GM12873 (cell line): ENCODE data around the gene RGS7.

ENCODE experiments used
- CTCF ChIP-seq: IDR thresholded peaks from 2 replicates; pipeline ENCODE4 v1.5.1; 2012; ENCODE audit warnings: low read depth, mild to moderate bottlenecking, moderate library complexity, low read length, control low read depth; ENCODE audit not compliant: insufficient read depth; ENCODE audit errors: missing control alignments

The RGS7 gene

DNA sequence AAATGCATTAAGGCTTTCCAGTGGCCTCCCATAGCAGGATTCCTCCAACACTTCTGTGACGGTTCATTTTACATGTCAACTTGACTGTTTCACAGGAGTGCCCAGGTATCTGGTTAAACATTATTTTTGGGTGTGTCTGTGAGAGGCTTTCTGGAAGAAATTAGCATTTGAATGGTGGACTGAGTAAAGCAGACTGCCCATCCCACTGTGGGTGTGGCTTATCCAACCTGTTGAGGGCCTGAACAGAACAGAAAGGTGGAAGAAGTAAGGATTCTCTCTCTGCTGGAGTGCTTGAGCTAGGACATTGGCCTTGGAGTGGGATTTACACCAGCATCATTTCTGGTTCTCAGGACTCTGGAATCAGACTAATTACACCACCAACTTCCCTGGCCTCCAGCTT lies 85.6 kb downstream of the RGS7 start:
- TF ChIP-seq CTCF: no peak

- no peak for TF ChIP-seq CTCF
Measured at GRCh38 chr1:241270016-241270415, 87.0 kb downstream of the RGS7 start.

DNA sequence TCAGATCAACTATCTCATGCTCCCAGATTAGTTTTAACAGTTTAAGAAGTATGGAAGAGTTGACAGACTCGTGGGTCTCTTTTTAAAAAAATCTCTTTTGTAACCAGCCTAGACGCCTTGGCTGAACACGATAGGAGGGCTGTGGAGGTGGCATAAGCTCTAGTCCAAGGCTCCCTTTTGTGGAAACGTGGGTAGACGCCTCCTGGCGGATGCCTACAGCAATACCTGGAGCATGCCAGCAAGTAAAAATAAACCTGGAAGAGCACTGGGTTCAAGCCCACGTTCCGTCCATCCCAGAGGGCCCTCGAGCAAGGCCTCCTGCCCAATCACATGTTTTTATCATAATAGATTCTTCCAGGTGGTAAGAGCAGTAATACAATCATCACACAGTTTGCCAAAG lies 87.9 kb downstream of the RGS7 start:
- TF ChIP-seq CTCF: peak; percentile 24

GRCh38 chr1:241266121-241266520 lies 90.9 kb downstream of the RGS7 start:
- no peak for TF ChIP-seq CTCF

DNA sequence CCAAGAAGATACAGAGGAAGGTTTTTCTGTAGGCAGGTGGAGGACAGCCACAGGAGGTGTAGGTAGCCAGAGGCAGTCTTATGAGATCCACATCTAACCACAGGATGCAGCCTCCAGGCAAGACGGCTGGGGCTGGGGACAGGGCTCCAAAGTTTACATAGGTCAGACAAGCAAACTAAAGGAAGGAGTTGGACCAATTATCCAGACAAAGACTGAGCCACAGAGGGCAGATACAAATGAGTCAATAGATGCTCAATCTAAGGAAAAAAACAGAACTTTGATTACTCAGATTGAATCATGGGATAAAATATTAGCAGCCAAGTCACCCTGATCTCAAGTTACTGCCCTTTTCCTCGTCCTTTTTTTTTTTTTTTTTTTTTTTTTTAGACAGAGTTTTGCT lies 91.6 kb downstream of the RGS7 start:
- no peak for TF ChIP-seq CTCF

GRCh38 chr1:241263346-241263745 lies 93.7 kb downstream of the RGS7 start:
- TF ChIP-seq CTCF: no peak

DNA sequence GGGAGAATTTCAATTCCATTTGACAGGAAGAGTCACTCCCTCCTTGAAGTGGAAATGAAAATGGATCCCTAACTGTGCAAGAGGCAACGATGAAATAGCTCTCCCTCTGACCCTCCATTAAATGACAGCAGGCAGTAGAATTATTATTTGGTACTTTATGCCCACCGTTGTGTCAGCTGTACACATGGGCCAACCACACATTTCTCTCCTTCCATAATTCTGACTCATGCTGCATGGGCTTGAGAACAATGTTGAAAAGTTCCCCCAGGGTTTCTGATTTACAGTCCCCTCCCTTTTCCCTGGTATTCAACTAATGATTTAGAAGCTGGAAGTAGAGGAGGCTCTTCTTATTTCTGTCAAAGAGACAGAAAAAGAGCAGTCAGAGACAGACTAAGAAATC lies 103.5 kb downstream of the RGS7 start:
- no peak for TF ChIP-seq CTCF
